Parathyroid adenoma (tissue), 2 donors: Measurements from ENCODE around the gene HDAC5.

Experiments used
- H2AFZ ChIP-seq: fragments of 300-600 bp; sonication (generic); one replicate; pipeline ENCODE4 v1.7.0; 2017; ENCODE audit warnings: antibody characterized with exemption, mild to moderate bottlenecking
- H3K27ac ChIP-seq: fragments of 300-600 bp; sonication (generic); one replicate; pipeline ENCODE4 v1.7.0; 2017
- H3K27me3 ChIP-seq: fragments of 300-600 bp; sonication (generic); one replicate; pipeline ENCODE4 v1.7.0; 2017; ENCODE audit warnings: low read length; ENCODE audit not compliant: control insufficient read depth, insufficient read depth
- H3K36me3 ChIP-seq: fragments of 300-600 bp; sonication (generic); one replicate; pipeline ENCODE4 v1.7.0; 2017; ENCODE audit warnings: low read length; ENCODE audit not compliant: control insufficient read depth, insufficient read depth
- H3K4me1 ChIP-seq: fragments of 300-600 bp; sonication (generic); one replicate; pipeline ENCODE4 v1.7.0; 2017; ENCODE audit warnings: control low read depth
- H3K4me2 ChIP-seq: fragments of 300-600 bp; sonication (generic); one replicate; pipeline ENCODE4 v1.7.0; 2017; ENCODE audit warnings: low read length
- H3K4me3 ChIP-seq: fragments of 300-600 bp; sonication (generic); one replicate; pipeline ENCODE4 v1.7.0; 2017; ENCODE audit warnings: low read depth, low read length
- H3K79me2 ChIP-seq: fragments of 300-600 bp; sonication (generic); one replicate; pipeline ENCODE4 v1.7.0; 2017; ENCODE audit warnings: control low read depth
- H3K9ac ChIP-seq: fragments of 300-600 bp; sonication (generic); one replicate; pipeline ENCODE4 v1.7.0; 2017; ENCODE audit warnings: mild to moderate bottlenecking
- H3K9me3 ChIP-seq: fragments of 300-600 bp; sonication (generic); one replicate; pipeline ENCODE4 v1.7.0; 2017; ENCODE audit warnings: low read length; ENCODE audit not compliant: control insufficient read depth
- TF ChIP-seq, protein P1 (sequence below): fragments of 300-600 bp; sonication (generic); IDR thresholded peaks from one replicate; pipeline ENCODE4 v1.7.0; 2017; ENCODE audit warnings: antibody characterized with exemption, mild to moderate bottlenecking
- donor health status: primary hyperparathyroidism.

Gene HDAC5

DNA sequence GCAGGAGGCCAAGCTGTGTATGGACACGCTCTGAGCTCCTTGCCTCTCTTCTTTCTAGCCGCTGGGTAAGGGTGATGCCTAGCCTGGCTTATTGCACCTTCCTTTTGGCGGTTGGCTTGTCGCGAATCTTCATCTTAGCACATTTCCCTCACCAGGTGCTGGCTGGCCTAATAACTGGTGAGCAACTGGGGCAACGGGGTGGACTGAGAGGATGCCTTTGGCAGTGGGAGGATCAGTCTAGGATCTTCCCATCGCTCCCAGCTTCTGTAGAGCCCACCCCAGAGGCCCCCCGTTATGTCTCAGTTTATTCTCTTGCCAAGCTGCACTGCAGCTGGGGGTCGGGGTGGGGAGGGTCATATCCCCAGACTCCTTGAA lies 48.5 kb downstream of the HDAC5 start:
- no peaks in the 10 kb centered on the region for H3K9me3 ChIP-seq

DNA sequence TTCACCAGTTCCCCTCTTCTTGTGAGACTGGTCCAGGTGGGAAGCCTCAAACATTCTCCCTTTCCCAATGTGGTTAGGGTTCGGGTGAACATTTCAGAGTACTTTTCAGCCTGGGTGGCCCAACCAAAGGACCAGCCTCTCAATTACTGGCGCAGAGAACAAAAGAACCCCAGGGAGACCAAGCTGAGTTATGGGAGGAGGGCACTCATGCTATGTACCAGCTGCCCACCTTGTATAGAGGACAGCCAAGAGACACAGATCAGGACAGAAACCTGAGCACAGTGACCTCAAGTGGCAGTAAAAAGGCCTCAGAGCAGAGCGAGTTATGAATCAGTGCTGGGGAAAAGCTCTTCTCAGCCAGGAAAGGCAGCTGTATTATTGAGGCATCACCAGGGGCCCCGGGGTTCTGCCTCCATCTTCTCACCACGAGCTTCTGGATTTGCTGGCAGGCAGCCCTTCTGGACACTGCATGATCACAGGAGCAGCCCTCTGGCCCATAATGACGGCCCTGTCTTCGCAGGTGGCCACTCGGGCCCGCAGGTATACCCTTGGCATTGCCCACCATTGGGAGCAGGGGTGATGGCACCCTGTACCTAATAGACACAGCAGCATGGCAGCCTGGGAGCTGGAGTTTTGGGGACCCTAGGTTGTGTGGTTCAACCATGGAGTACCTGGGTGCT lies 49.1 kb downstream of the HDAC5 start:
- Histone ChIP-seq H3K79me2 (peaks cover 17% of the 10 kb centered on the region), H3K27ac (no peak overlapping the region), H3K9ac (no peak overlapping the region), H3K4me2 (no peak overlapping the region), H3K9me3 (no peaks in the 10 kb centered on the region), H3K36me3 (no peaks in the 10 kb centered on the region), H3K4me3 (no peak overlapping the region), H3K27me3 (no peaks in the 10 kb centered on the region), H3K4me1 (peaks cover 7% of the 10 kb centered on the region), H2AFZ (no peak overlapping the region)
- TF ChIP-seq, protein P1, sequence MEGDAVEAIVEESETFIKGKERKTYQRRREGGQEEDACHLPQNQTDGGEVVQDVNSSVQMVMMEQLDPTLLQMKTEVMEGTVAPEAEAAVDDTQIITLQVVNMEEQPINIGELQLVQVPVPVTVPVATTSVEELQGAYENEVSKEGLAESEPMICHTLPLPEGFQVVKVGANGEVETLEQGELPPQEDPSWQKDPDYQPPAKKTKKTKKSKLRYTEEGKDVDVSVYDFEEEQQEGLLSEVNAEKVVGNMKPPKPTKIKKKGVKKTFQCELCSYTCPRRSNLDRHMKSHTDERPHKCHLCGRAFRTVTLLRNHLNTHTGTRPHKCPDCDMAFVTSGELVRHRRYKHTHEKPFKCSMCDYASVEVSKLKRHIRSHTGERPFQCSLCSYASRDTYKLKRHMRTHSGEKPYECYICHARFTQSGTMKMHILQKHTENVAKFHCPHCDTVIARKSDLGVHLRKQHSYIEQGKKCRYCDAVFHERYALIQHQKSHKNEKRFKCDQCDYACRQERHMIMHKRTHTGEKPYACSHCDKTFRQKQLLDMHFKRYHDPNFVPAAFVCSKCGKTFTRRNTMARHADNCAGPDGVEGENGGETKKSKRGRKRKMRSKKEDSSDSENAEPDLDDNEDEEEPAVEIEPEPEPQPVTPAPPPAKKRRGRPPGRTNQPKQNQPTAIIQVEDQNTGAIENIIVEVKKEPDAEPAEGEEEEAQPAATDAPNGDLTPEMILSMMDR = no peak

More for the DNA sequence above, 48.5 kb downstream of the HDAC5 start:
- Histone ChIP-seq H3K4me1 (peaks cover 7% of the 10 kb centered on the region), H3K4me2 (no peak overlapping the region), H3K27me3 (no peaks in the 10 kb centered on the region), H3K9ac (no peak overlapping the region), H2AFZ (no peak overlapping the region), H3K27ac (no peak overlapping the region), H3K79me2 (peaks cover 17% of the 10 kb centered on the region), H3K4me3 (no peak overlapping the region), H3K36me3 (no peaks in the 10 kb centered on the region)
- TF ChIP-seq, protein P1 = no peak

DNA sequence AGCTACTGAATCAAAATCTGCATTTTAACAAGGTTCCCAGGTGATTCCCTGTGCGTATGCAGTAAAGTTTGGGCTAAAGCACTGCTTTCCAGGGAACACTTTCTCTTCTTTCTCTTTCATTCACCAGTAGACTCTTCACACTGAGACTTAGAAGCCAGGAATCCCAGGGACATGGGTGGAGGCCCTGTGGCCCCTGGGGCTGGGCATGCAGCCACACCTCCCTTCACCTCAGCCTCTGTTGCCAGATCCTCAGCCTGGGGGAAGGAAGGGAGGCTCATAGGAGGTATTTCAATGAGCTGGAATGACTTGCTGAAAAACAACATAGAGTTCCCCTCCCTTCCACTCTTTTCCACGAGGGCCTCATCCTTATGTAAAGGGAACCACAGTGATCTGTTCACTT lies 51.7 kb downstream of the HDAC5 start:
- Histone ChIP-seq H3K27ac (peak overlapping the region; percentile 83), H2AFZ (no peak overlapping the region), H3K27me3 (no peaks in the 10 kb centered on the region), H3K4me1 (peaks cover 12% of the 10 kb centered on the region), H3K4me2 (peak overlapping the region; percentile 97), H3K79me2 (peaks cover 34% of the 10 kb centered on the region), H3K36me3 (no peaks in the 10 kb centered on the region), H3K9me3 (no peaks in the 10 kb centered on the region), H3K9ac (no peak overlapping the region), H3K4me3 (peak overlapping the region; percentile 81)
- TF ChIP-seq, protein P1 = no peak

DNA sequence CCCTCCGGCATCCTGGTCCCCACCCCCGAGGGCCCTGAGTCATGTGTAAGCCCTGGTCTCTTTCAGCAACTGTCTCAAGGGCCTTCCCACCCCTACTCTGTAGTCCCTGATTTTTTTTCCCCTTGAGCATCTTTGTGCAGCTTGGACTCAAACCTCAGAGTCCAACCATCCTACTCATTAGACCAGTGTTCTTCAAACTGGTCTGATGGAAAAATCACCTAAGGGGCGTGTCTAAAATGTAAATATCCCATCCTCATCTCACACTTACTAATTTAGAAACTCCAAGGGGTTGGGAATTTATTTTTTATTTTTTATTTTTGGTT lies 52.3 kb downstream of the HDAC5 start:
- Histone ChIP-seq H2AFZ (peak overlapping the region; percentile 78), H3K9ac (peak overlapping the region; percentile 8), H3K4me3 (peak overlapping the region; percentile 81), H3K36me3 (no peaks in the 10 kb centered on the region), H3K27ac (peak overlapping the region; percentile 83), H3K79me2 (peaks cover 35% of the 10 kb centered on the region), H3K27me3 (no peaks in the 10 kb centered on the region), H3K4me1 (peaks cover 13% of the 10 kb centered on the region), H3K4me2 (peak overlapping the region; percentile 97), H3K9me3 (no peaks in the 10 kb centered on the region)
- TF ChIP-seq, protein P1 = no peak
